ENCODE data around the gene CLRN3. TPM values are rescaled to one million over a fixed set of nuclear protein-coding genes. Genes with fewer than 3 reads are reported as not detected.

Gene CLRN3, protein sequence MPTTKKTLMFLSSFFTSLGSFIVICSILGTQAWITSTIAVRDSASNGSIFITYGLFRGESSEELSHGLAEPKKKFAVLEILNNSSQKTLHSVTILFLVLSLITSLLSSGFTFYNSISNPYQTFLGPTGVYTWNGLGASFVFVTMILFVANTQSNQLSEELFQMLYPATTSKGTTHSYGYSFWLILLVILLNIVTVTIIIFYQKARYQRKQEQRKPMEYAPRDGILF
- 0.33 and 0.43 TPM in 2 replicates for total RNA-seq

GRCh38 chr10:127892743-127893142 is at the start of gene CLRN3:
TSS of gene CLRN3 (minus strand) at chr10:127892941. CDS start at chr10:127892784, 157 bp downstream.

GRCh38 chr10:127906548-127907377 is 14.0 kb upstream of the CLRN3 start, which contains the start of gene PTPRE:
TSS of gene PTPRE (plus strand) at chr10:127907103. CDS start at chr10:128040882, 133,779 bp downstream.

Other genes with a start within 250 kb of the CLRN3 start
- gene FOXI2, start 155.8 kb downstream of the CLRN3 start, total RNA-seq, result not detected in 2 replicates
- gene PTPRE, start 14.2 kb upstream of the CLRN3 start, total RNA-seq, result 154 and 203 TPM in 2 replicates
- gene MKI67, start 233.5 kb upstream of the CLRN3 start, total RNA-seq, result 3.4 and 3.6 TPM in 2 replicates